ENCODE measurements around the gene POGZ. TPM values are rescaled to one million over a fixed set of nuclear protein-coding genes. Genes with fewer than 3 reads are reported as not detected.

POGZ gene
- total and polyA plus RNA-seq, 2 of the 4 experiments (the other 2 are of a cell fraction): 20.8 to 33.5 TPM

- H4K91ac ChIP-seq (ENCODE audit: insufficient read depth, low read depth, low read length): no peak overlapping the region
- DNase-seq (no peak), ATAC-seq (ENCODE audit: low read depth) (no peak)
- H2AK5ac ChIP-seq (ENCODE audit: low read depth, low read length): no peak overlapping the region
- 0 out of 2 replicates have a peak overlapping the region, but pooled peaks have one; percentile 15 for H3K23ac ChIP-seq (ENCODE audit: low read depth, low read length)
- dilution Hi-C loops (cut with HindIII; ENCODE audit: low sequenced_read_pairs, unreplicated experiment) (no loop called here), in situ Hi-C loops (cut with MboI; ENCODE audit: low sequenced_read_pairs) (no loop called here), intact Hi-C loops (cut with micrococcal nuclease) (no loop called here)
- no peak overlapping the region for H2BK120ac ChIP-seq (ENCODE audit: low read depth, low read length)
- H2BK15ac ChIP-seq (ENCODE audit: low read depth, low read length): no peak overlapping the region
- no peaks in the 10 kb centered on the region for H3K9me3 ChIP-seq (ENCODE audit: control insufficient read depth, insufficient read depth, low read length)
- TF ChIP-seq MAFK (IDR thresholded peaks at IDR 0.05; ENCODE audit: low read depth, low read length) (no peak), RCOR1 (IDR thresholded peaks at IDR 0.05; ENCODE audit: insufficient replicate concordance, low read length) (no peak), RAD21 (IDR thresholded peaks at IDR 0.05; ENCODE audit: low read length) (no peak), SMC3 (IDR thresholded peaks at IDR 0.05; ENCODE audit: low read depth, low read length) (no peak)
- H3K36me3 ChIP-seq (ENCODE audit: control insufficient read depth, insufficient read depth, low read length): no peaks in the 10 kb centered on the region
- no peak overlapping the region for H3K9ac ChIP-seq (ENCODE audit: low read depth, low read length)
- BruUV-seq (replicated peaks): no TSS peak
- no peak overlapping the region for H3K4ac ChIP-seq (ENCODE audit: low read depth, low read length)
- peaks cover 1% of the 10 kb centered on the region; the same call in 1 of the 2 replicates for H3K4me1 ChIP-seq (ENCODE audit: control insufficient read depth, insufficient read depth, low read length)
- H4K5ac ChIP-seq (ENCODE audit: low read depth, low read length): no peak overlapping the region
- no peak overlapping the region for H4K8ac ChIP-seq (ENCODE audit: low read depth in 2 of 2, low read length in 2 of 2)
- no peak overlapping the region for H3K27ac ChIP-seq (ENCODE audit: insufficient read depth, low read length)
- no peak overlapping the region; the same call in 1 of the 2 replicates for H3K14ac ChIP-seq (replicated peaks; ENCODE audit: low read depth, low read length)
- H2BK5ac ChIP-seq (ENCODE audit: low read depth, low read length, poor library complexity, severe bottlenecking): no peak overlapping the region
- H4K20me1 ChIP-seq (ENCODE audit: insufficient read depth, low read length): no peaks in the 10 kb centered on the region
- no peak overlapping the region for H2BK20ac ChIP-seq (ENCODE audit: low read depth, low read length)
- WGBS, 2 experiments (ENCODE audit: extremely low coverage in 2 of 2, insufficient read length in 1 of 2): 60% methylated on average over 1 of the region's 1 CpG; no CpG with 5 or more reads in 1 of the 2 experiments
- H3K18ac ChIP-seq (ENCODE audit: low read depth, low read length): no peak overlapping the region
- H3K27me3 ChIP-seq (ENCODE audit: control insufficient read depth, insufficient read depth, low read length): peaks cover 14% of the 10 kb centered on the region
- H3K9me1 ChIP-seq (ENCODE audit: insufficient read depth, low read length): no peaks in the 10 kb centered on the region; the same call in 1 of the 2 replicates
- no peak overlapping the region for H3K4me3 ChIP-seq (ENCODE audit: insufficient read depth, low read depth, low read length)
- H3K79me1 ChIP-seq (ENCODE audit: low read depth in 1 of 2, low read length in 2 of 2): no peaks in the 10 kb centered on the region
- H3K4me2 ChIP-seq (ENCODE audit: low read depth, low read length): no peak overlapping the region
- ChIA-PET POLR2A (ENCODE audit: unreplicated experiment) (no interaction called here), CTCF (no interaction called here)
- no peak overlapping the region for H2AFZ ChIP-seq (replicated peaks; ENCODE audit: low read length, poor library complexity)
- H3K56ac ChIP-seq (ENCODE audit: extremely low read depth, insufficient read depth, low read length): no peak overlapping the region
- H2AK9ac ChIP-seq (replicated peaks; ENCODE audit: low read depth, low read length, poor library complexity): no peak overlapping the region
These were observed 40.6 kb upstream of the POGZ start for GRCh38 chr1:151499930-151500329.

Data from IMR-90 (cell line).